Measurements from ENCODE around the gene FAM241B. TPM values are rescaled to one million over a fixed set of nuclear protein-coding genes. Genes with fewer than 3 reads are reported as not detected.

The FAM241B gene
- total RNA-seq, 1 experiment from 2014 or later, result 24.9 TPM

DNA sequence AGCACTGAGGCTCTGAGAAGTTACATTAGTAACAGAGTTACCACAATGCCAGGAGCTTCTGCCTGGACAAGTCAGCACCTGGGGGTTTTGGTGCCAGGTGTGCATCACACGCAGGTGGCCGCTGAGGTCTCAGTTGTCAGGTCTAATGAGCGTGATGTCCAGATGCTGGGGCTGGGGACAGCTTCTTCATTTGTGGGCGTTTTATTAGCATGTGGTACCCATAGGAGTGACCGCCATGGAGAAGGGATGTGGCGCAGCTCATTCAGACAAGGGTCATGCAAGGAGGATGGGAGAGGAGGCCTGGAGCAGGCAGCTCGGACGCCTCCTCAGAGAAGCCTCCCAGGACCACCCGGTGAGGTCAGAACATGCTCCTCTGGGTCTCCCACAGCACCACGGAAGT lies 27.8 kb downstream of the FAM241B start:
- CTCF ChIA-PET, result interaction anchor here (1.0 to 1.8 kb wide), 2 partner anchors 21 to 85 kb away, joined by 5 to 16 read pairs; partner anchors contain the start of gene NEUROG3
- no peaks in the 10 kb centered on the region for H3K4me1 ChIP-seq
- H3K36me3 ChIP-seq (ENCODE audit: control insufficient read depth, insufficient read depth, low read length), result no peaks in the 10 kb centered on the region
- no peaks in the 10 kb centered on the region for H3K4me1 Mint-ChIP-seq (ENCODE audit: low read depth, unreplicated experiment)
- TF ChIP-seq, protein P1, sequence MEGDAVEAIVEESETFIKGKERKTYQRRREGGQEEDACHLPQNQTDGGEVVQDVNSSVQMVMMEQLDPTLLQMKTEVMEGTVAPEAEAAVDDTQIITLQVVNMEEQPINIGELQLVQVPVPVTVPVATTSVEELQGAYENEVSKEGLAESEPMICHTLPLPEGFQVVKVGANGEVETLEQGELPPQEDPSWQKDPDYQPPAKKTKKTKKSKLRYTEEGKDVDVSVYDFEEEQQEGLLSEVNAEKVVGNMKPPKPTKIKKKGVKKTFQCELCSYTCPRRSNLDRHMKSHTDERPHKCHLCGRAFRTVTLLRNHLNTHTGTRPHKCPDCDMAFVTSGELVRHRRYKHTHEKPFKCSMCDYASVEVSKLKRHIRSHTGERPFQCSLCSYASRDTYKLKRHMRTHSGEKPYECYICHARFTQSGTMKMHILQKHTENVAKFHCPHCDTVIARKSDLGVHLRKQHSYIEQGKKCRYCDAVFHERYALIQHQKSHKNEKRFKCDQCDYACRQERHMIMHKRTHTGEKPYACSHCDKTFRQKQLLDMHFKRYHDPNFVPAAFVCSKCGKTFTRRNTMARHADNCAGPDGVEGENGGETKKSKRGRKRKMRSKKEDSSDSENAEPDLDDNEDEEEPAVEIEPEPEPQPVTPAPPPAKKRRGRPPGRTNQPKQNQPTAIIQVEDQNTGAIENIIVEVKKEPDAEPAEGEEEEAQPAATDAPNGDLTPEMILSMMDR (IDR thresholded peaks at IDR 0.05; ENCODE audit: insufficient read depth in 1 of 2, low read depth in 1 of 2, low read length in 1 of 2, severe bottlenecking in 1 of 2, unreplicated experiment in 1 of 2), result no peak
- H3K27me3 Mint-ChIP-seq (ENCODE audit: insufficient read depth, unreplicated experiment), result peaks cover 28% of the 10 kb centered on the region
- DNase-seq, result no peak
- no peak overlapping the region for H3K4me3 ChIP-seq (ENCODE audit: low read depth, low read length)
- no peaks in the 10 kb centered on the region for H3K9me3 Mint-ChIP-seq (ENCODE audit: unreplicated experiment)
- H3K9me3 ChIP-seq, result peaks cover 5% of the 10 kb centered on the region
- H3K27ac Mint-ChIP-seq (ENCODE audit: unreplicated experiment), result no peak overlapping the region
- intact Hi-C loops (cut with micrococcal nuclease; ENCODE audit: unreplicated experiment), result no loop called here
- no TSS peak for BruUV-seq (replicated peaks)
- no peaks in the 10 kb centered on the region; the same call in 1 of the 2 replicates for H3K27me3 ChIP-seq (replicated peaks; ENCODE audit: control insufficient read depth, insufficient read depth, low read length)
- no peaks in the 10 kb centered on the region for H3K36me3 Mint-ChIP-seq (ENCODE audit: insufficient read depth, unreplicated experiment)
- POLR2A ChIA-PET, result no interaction called here
- H3K4me3 Mint-ChIP-seq (ENCODE audit: unreplicated experiment), result no peak overlapping the region

DNA sequence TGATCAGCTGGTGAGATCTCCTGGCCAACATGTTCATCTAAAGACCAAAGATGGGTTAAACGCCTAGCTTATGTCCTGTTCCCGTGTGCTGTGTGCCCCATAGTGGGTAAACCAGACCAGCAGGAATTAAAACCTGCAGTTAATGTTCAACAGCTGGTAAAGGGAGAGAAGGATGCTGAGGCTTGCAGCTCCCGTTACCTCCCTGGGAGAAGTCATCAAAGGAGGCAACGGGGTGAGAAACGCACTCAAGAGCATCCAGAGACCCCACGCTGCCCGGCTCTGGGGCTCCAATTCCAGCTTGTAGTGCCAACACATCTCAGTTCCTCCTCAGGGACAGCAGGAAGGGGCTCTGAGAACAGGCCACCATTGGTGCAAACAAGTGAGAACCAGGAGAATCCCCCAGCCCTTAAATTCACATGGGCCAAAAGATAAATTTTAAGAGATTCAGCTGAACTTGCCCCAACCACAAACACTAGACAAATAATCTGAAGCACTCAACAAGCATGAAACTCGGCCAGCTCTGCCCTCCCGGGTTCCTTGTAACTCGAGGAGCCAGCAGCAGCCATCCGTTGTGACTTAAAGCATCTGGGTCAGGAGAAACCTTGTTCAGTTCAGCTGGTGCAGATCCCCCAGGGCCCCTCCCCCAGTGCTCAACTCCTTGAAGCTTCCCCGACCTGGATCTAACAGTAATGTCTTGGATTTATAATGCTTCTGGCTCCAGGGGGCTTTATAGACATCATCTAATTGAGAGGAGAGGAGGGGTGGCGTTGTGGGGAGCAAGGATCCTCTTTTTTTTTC lies 29.4 kb downstream of the FAM241B start:
- H3K4me3 Mint-ChIP-seq (ENCODE audit: unreplicated experiment), result no peak overlapping the region
- H3K27me3 Mint-ChIP-seq (ENCODE audit: insufficient read depth, unreplicated experiment), result peaks cover 24% of the 10 kb centered on the region
- BruUV-seq (replicated peaks), result no TSS peak
- H3K36me3 Mint-ChIP-seq (ENCODE audit: insufficient read depth, unreplicated experiment), result no peaks in the 10 kb centered on the region
- DNase-seq, result no peak
- H3K4me1 Mint-ChIP-seq (ENCODE audit: low read depth, unreplicated experiment), result no peaks in the 10 kb centered on the region
- H3K9me3 Mint-ChIP-seq (ENCODE audit: unreplicated experiment), result no peaks in the 10 kb centered on the region
- Histone ChIP-seq H3K9me3 (no peaks in the 10 kb centered on the region), H3K4me1 (no peaks in the 10 kb centered on the region), H3K27me3 (replicated peaks; ENCODE audit: control insufficient read depth, insufficient read depth, low read length) (peaks cover 1% of the 10 kb centered on the region; the same call in 1 of the 2 replicates), H3K4me3 (ENCODE audit: low read depth, low read length) (no peak overlapping the region), H3K36me3 (ENCODE audit: control insufficient read depth, insufficient read depth, low read length) (no peaks in the 10 kb centered on the region)
- TF ChIP-seq, protein P1 (IDR thresholded peaks at IDR 0.05; ENCODE audit: insufficient read depth in 1 of 2, low read depth in 1 of 2, low read length in 1 of 2, severe bottlenecking in 1 of 2, unreplicated experiment in 1 of 2), result no peak
- H3K27ac Mint-ChIP-seq (ENCODE audit: unreplicated experiment), result no peak overlapping the region
- intact Hi-C loops (cut with micrococcal nuclease; ENCODE audit: unreplicated experiment), result no loop called here
- ChIA-PET CTCF (interaction anchor here (0.6 to 1.8 kb wide), 4 partner anchors 13 to 112 kb away, joined by 4 to 5 read pairs (median 5); no protein-coding TSS in a partner anchor), POLR2A (no interaction called here)

DNA sequence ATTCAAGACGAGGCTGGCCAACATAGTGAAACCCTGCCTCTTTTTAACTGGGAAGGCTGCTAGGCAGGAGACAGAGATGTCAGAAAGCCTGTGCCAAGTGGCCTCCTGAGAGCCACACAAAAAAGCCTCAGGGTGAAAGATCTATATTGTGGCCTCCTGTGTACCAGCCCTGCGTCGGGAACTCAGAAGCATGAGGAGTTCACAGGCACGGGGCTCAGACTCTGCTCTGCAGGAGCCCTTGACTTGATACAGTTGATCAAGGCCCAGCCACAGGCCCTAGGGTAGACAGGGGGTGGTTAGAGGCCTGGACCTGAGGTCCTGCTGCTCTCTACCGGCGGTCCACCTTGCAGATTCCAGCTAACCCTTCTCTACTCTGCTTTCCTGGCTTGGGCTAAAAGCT lies 30.2 kb downstream of the FAM241B start:
- no peaks in the 10 kb centered on the region for H3K9me3 Mint-ChIP-seq (ENCODE audit: unreplicated experiment)
- DNase-seq, result no peak
- Histone ChIP-seq H3K36me3 (ENCODE audit: control insufficient read depth, insufficient read depth, low read length) (no peaks in the 10 kb centered on the region), H3K4me1 (no peaks in the 10 kb centered on the region), H3K9me3 (no peaks in the 10 kb centered on the region), H3K27me3 (replicated peaks; ENCODE audit: control insufficient read depth, insufficient read depth, low read length) (peaks cover 3% of the 10 kb centered on the region), H3K4me3 (ENCODE audit: low read depth, low read length) (no peak overlapping the region)
- ChIA-PET CTCF (no interaction called here), POLR2A (no interaction called here)
- no peaks in the 10 kb centered on the region for H3K36me3 Mint-ChIP-seq (ENCODE audit: insufficient read depth, unreplicated experiment)
- intact Hi-C loops (cut with micrococcal nuclease; ENCODE audit: unreplicated experiment), result no loop called here
- BruUV-seq (replicated peaks), result no TSS peak
- no peaks in the 10 kb centered on the region for H3K4me1 Mint-ChIP-seq (ENCODE audit: low read depth, unreplicated experiment)
- peaks cover 23% of the 10 kb centered on the region for H3K27me3 Mint-ChIP-seq (ENCODE audit: insufficient read depth, unreplicated experiment)
- no peak overlapping the region for H3K4me3 Mint-ChIP-seq (ENCODE audit: unreplicated experiment)
- no peak overlapping the region for H3K27ac Mint-ChIP-seq (ENCODE audit: unreplicated experiment)
- TF ChIP-seq, protein P1 (IDR thresholded peaks at IDR 0.05; ENCODE audit: insufficient read depth in 1 of 2, low read depth in 1 of 2, low read length in 1 of 2, severe bottlenecking in 1 of 2, unreplicated experiment in 1 of 2), result no peak

All from Caco-2 (cell line).